A673 (cell line): Measurements from ENCODE around the gene CCDC159. TPM values are rescaled to one million over a fixed set of nuclear protein-coding genes. Genes with fewer than 3 reads are reported as not detected.
"Not testable (repeated sequence)": the region's sequence is repeated elsewhere in the genome, so short reads cannot be mapped to it uniquely, and the experiment has no call there.

Experiments used
- BruUV-seq: library from RNA; stranded (reverse); fragments of 400-500 nt; replicated peaks from 2 replicates; lab custom pipeline; 2021; lab: Mats Ljungman, UMichigan
- CTCF ChIA-PET: fragments of 300-600 bp; sonication (Branson Sonifier 250); formaldehyde crosslinking; loops from one replicate; lab custom pipeline; 2022; ENCODE audit warnings: antibody characterized with exemption; lab: Charles Lee
- POLR2A ChIA-PET: fragments of 300-600 bp; sonication (Branson Sonifier 250); formaldehyde crosslinking; loops from one replicate; lab custom pipeline; 2022; ENCODE audit warnings: antibody characterized with exemption; ENCODE audit not compliant: low non-redundant PET; lab: Charles Lee
- DNase-seq: peaks from one replicate; pipeline ENCODE4 v3.0.0-alpha.2; 2015; ENCODE audit warnings: low spot score
- H3K27ac ChIP-seq: fragments of 200-600 bp; sonication (generic); 2 replicates; pipeline ENCODE4 v1.5.1; 2016; ENCODE audit warnings: mixed run types, low read depth, mild to moderate bottlenecking, mixed read lengths, antibody characterized with exemption, low read length; ENCODE audit not compliant: poor library complexity, severe bottlenecking
- H3K27me3 ChIP-seq: fragments of 200-600 bp; sonication (generic); replicated peaks from 2 replicates; pipeline ENCODE4 v1.6.1; 2017; ENCODE audit warnings: mixed run types, low read depth, mild to moderate bottlenecking, mixed read lengths, antibody characterized with exemption, low read length; ENCODE audit not compliant: insufficient read depth, poor library complexity
- H3K36me3 ChIP-seq: fragments of 200-600 bp; sonication (generic); 2 replicates; pipeline ENCODE4 v1.6.1; 2016; ENCODE audit warnings: mixed run types, mild to moderate bottlenecking, mixed read lengths, antibody characterized with exemption, low read length; ENCODE audit not compliant: insufficient read depth, poor library complexity, severe bottlenecking
- H3K4me1 ChIP-seq: fragments of 200-600 bp; sonication (generic); 2 replicates; pipeline ENCODE4 v1.6.1; 2017; ENCODE audit warnings: mixed run types, mild to moderate bottlenecking, mixed read lengths, antibody characterized with exemption, low read length; ENCODE audit not compliant: insufficient read depth, poor library complexity, severe bottlenecking
- H3K4me3 ChIP-seq: fragments of 200-600 bp; sonication (generic); 2 replicates; pipeline ENCODE4 v1.5.1; 2016; ENCODE audit warnings: low read depth, mixed run types, mild to moderate bottlenecking, mixed read lengths, low read length; ENCODE audit not compliant: poor library complexity, severe bottlenecking
- H3K9me3 ChIP-seq: fragments of 200-600 bp; sonication (generic); 2 replicates; pipeline ENCODE4 v1.6.1; 2016; ENCODE audit warnings: mixed run types, low read depth, mild to moderate bottlenecking, mixed read lengths, antibody characterized with exemption, low read length; ENCODE audit not compliant: poor library complexity, severe bottlenecking
- CTCF ChIP-seq: fragments of 300-800, 200-600 bp; sonication (generic); conservative IDR thresholded peaks from 2 replicates; pipeline ENCODE4 v1.5.1; 2017; ENCODE audit warnings: low read depth, mild to moderate bottlenecking, antibody characterized with exemption, low read length, moderate library complexity, mixed read lengths
- EZH2 ChIP-seq: fragments of 200-600 bp; sonication (generic); IDR thresholded peaks from 2 replicates; pipeline ENCODE4 v1.6.1; 2017; ENCODE audit warnings: borderline replicate concordance, low read depth, mild to moderate bottlenecking, mixed read lengths, antibody characterized with exemption, low read length; ENCODE audit not compliant: poor library complexity, severe bottlenecking
- intact Hi-C: fragments of 100-400 bp; cut with micrococcal nuclease; formaldehyde crosslinking; loops from one replicate; pipeline ENCODE4 v1.10.0; 2022; ENCODE audit not compliant: unreplicated experiment
- total RNA-seq: library from RNA; stranded (reverse); gene quantifications from 2 replicates; pipeline ENCODE4 v1.2.3, GENCODE V29; 2021

CCDC159 gene
- total RNA-seq, 1 experiment from 2014 or later: 7.9 TPM

DNA sequence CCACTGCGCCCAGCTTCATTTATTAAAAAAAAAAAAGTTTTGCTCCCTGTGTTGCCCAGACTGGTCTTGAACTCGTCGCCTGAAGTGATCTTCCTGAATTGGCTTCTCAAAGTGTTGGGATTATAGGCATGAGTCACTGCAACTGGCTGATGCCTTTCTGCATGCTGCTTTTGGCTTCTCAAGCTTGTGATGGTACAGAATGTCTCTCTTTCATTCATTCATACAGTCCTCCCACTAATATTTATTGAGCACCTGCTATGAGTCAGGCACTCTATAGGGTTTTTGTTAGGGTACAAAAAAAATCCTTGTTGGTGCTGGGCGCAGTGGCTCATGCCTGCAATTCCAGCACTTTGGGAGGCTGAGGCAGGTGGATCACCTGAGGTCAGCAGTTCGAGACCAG is 41.4 kb upstream of the CCDC159 start:
- no peaks in the 10 kb centered on the region for H3K27me3 ChIP-seq
- CTCF ChIA-PET: no interaction called here
- no peak overlapping the region for H3K4me3 ChIP-seq
- BruUV-seq: no TSS peak
- DNase-seq: no peak
- intact Hi-C loops: no loop called here
- TF ChIP-seq EZH2: no peak
- TF ChIP-seq CTCF: no peak
- POLR2A ChIA-PET: no interaction called here
- H3K9me3 ChIP-seq: no peaks in the 10 kb centered on the region
- H3K27ac ChIP-seq: no peak overlapping the region
- H3K4me1 ChIP-seq: no peaks in the 10 kb centered on the region
- no peaks in the 10 kb centered on the region for H3K36me3 ChIP-seq

- ChIA-PET POLR2A (no interaction called here), CTCF (no interaction called here)
- intact Hi-C loops: no loop called here
Measured at GRCh38 chr19:11306337-11306736, 40.0 kb upstream of the CCDC159 start.

GRCh38 chr19:11320278-11320995 is 25.9 kb upstream of the CCDC159 start:
- intact Hi-C loops, H3K27me3 ChIP-seq, DNase-seq, H3K4me3 ChIP-seq, H3K36me3 ChIP-seq, CTCF ChIA-PET, H3K27ac ChIP-seq, BruUV-seq, H3K9me3 ChIP-seq: not testable (repeated sequence)
- peaks cover 27% of the 10 kb centered on the region for H3K4me1 ChIP-seq
- POLR2A ChIA-PET: interaction anchor here (0.5 kb wide), 1 partner anchor 22 kb away, joined by 4 read pairs; no protein-coding TSS in a partner anchor

More at GRCh38 chr19:11306337-11306736, 40.0 kb upstream of the CCDC159 start:
- BruUV-seq: no TSS peak
- Histone ChIP-seq H3K27ac (no peak overlapping the region), H3K4me3 (no peak overlapping the region), H3K4me1 (no peaks in the 10 kb centered on the region), H3K36me3 (no peaks in the 10 kb centered on the region), H3K27me3 (no peaks in the 10 kb centered on the region), H3K9me3 (no peaks in the 10 kb centered on the region)
- no peak for DNase-seq
- TF ChIP-seq CTCF (no peak), EZH2 (no peak)
